ENCODE data around the gene VPS37B.

DNA sequence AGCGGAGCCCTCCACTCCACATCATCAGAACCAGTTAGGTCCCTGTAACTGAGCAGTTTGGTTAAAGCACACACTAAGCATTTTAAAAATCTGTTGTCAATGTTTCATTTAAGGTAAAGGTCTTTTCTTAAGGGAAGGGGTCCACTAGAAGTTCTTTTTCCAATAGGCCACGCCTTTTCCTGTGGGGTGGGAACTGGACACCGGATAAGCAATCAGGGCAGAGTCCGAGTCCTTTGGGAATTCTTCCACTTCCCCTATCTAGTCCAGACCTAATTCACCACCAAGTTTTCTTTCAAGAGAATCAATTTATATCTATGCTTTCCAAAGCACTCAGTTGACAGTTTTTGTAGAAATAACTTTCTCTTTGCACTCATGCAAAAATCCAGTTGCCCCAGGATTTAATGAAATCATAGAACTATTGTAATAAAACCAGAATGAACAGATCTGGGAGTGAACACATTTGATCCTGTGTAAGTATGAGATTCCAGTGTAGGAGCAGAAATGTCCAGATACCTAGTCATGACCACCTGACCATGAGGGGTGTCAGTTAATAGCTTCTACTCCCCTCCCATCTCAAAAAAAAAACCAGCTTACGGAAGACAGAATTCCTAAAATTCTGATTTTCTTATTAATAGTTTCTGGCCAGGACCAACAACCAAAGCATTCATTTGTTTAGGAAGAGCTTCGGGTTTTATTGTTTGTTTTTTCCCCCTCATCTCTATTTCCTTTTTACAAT, 11.7 kb downstream of the VPS37B start:
- TF ChIP-seq, protein P1, sequence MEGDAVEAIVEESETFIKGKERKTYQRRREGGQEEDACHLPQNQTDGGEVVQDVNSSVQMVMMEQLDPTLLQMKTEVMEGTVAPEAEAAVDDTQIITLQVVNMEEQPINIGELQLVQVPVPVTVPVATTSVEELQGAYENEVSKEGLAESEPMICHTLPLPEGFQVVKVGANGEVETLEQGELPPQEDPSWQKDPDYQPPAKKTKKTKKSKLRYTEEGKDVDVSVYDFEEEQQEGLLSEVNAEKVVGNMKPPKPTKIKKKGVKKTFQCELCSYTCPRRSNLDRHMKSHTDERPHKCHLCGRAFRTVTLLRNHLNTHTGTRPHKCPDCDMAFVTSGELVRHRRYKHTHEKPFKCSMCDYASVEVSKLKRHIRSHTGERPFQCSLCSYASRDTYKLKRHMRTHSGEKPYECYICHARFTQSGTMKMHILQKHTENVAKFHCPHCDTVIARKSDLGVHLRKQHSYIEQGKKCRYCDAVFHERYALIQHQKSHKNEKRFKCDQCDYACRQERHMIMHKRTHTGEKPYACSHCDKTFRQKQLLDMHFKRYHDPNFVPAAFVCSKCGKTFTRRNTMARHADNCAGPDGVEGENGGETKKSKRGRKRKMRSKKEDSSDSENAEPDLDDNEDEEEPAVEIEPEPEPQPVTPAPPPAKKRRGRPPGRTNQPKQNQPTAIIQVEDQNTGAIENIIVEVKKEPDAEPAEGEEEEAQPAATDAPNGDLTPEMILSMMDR (IDR thresholded peaks at IDR 0.05), result no peak
- no peak for TF ChIP-seq POLR2AphosphoS5 (IDR thresholded peaks at IDR 0.05)
- TF ChIP-seq POLR2A (IDR thresholded peaks at IDR 0.05), result no peak
- no peak for TF ChIP-seq EP300 (IDR thresholded peaks at IDR 0.05)

Data from gastroesophageal sphincter (tissue), 3 donors.